SU-DHL-6 (cell line): ENCODE results near the gene CRIM1.

Experiments
- EZH2phosphoT487 ChIP-seq: fragments of 200-600 bp; sonication (generic), shearing (Covaris generic); conservative IDR thresholded peaks from 2 replicates; pipeline ENCODE4 v1.6.1; 2018; ENCODE audit warnings: mild to moderate bottlenecking, antibody characterized with exemption, low read length, moderate library complexity, mixed read lengths
- TF ChIP-seq, protein P1 (sequence below): fragments of 200-600 bp; sonication (generic); IDR thresholded peaks from one replicate; pipeline ENCODE4 v1.5.1; 2017; ENCODE audit warnings: antibody characterized with exemption, mild to moderate bottlenecking, low read length, moderate library complexity; ENCODE audit not compliant: insufficient read depth, poor library complexity, severe bottlenecking

- TF ChIP-seq, protein P1, sequence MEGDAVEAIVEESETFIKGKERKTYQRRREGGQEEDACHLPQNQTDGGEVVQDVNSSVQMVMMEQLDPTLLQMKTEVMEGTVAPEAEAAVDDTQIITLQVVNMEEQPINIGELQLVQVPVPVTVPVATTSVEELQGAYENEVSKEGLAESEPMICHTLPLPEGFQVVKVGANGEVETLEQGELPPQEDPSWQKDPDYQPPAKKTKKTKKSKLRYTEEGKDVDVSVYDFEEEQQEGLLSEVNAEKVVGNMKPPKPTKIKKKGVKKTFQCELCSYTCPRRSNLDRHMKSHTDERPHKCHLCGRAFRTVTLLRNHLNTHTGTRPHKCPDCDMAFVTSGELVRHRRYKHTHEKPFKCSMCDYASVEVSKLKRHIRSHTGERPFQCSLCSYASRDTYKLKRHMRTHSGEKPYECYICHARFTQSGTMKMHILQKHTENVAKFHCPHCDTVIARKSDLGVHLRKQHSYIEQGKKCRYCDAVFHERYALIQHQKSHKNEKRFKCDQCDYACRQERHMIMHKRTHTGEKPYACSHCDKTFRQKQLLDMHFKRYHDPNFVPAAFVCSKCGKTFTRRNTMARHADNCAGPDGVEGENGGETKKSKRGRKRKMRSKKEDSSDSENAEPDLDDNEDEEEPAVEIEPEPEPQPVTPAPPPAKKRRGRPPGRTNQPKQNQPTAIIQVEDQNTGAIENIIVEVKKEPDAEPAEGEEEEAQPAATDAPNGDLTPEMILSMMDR: no peak
- no peak for TF ChIP-seq EZH2phosphoT487
Observed at GRCh38 chr2:36478999-36479398, 123.4 kb downstream of the CRIM1 start.
